GM18951 (cell line): Measurements from ENCODE around the gene CD8A.

Experiments
- POLR2A ChIP-seq: IDR thresholded peaks from 4 replicates; pipeline ENCODE4 v1.6.1; 2011; ENCODE audit warnings: mild to moderate bottlenecking; ENCODE audit not compliant: insufficient read length, insufficient read depth; ENCODE audit errors: extremely low read depth
- in situ Hi-C: fragments of 300-500 bp; cut with MboI; formaldehyde crosslinking; loops from one replicate; pipeline ENCODE4 v1.12.0; 2022; ENCODE audit warnings: low sequenced_read_pairs, mixed read lengths, inconsistent platforms; ENCODE audit not compliant: unreplicated experiment

CD8A gene

GRCh38 chr2:86793752-86794151 lies 3.0 kb upstream of the CD8A start:
- in situ Hi-C loops = no loop called here
- no peak for TF ChIP-seq POLR2A

DNA sequence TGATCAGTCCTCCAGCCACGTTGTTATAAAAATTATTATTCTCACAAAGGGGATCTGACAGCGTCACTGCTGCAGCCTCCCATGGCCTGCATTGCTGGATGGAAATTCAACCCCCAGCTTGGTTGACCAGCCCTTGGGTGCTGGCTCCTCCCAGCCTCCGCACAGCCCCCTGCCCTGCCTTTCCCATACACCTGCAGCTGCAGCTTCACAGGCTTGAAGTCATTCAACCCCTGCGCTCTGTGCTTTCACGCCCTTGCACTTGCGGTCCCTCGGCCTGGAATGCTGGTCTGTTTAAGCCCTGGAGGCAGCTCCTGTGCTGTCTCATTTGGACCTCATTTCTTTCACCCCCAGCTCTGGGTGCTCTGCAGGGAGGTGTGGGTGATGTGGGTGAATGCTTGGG lies 860 bp upstream of the CD8A start:
- TF ChIP-seq POLR2A = no peak
- in situ Hi-C loops = no loop called here

- in situ Hi-C loops = no loop called here
- TF ChIP-seq POLR2A = no peak
Measured at GRCh38 chr2:86790134-86790675, 508 bp downstream of the CD8A start.

GRCh38 chr2:86789687-86790133 lies 1.0 kb downstream of the CD8A start:
- TF ChIP-seq POLR2A = no peak
- in situ Hi-C loops = no loop called here

DNA sequence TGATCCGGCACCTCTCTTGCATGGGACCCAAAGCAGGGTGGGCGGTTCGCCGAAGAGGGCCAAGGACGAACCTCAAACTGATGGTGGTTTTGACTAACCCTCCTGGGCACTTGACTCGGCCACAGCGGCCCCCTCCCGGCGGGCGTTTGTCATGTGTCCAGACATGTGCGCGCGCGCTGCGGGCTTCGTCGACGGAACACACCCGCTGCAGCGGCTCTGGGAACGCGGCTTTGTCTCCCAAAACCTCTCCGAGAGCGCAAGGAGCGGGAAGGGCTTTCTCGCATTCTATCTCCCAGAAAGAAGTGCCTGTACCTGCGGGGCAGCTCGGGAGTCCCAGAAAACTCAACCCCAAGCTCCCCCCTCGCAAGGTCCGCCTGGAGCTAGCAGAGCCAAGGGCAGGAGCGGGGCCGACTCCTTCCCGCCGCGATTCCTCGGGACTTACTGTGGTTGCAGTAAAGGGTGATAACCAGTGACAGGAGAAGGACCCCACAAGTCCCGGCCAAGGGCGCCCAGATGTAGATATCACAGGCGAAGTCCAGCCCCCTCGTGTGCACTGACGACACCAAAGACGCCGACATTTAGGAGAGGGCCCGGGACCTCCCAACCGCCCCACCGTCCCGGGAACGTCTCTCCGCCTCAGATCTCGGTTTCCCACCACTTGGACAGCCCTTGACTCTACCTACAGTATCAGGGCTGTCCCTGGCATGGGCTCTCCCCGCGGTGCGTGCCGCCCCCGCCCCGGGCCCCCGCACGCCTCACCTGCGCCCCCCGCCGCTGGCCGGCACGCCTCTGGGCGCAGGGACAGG lies 1.6 kb downstream of the CD8A start:
- TF ChIP-seq POLR2A = no peak
- in situ Hi-C loops = no loop called here

- TF ChIP-seq POLR2A = no peak
- in situ Hi-C loops = no loop called here
Measured at GRCh38 chr2:86788165-86788564, 2.5 kb downstream of the CD8A start.

DNA sequence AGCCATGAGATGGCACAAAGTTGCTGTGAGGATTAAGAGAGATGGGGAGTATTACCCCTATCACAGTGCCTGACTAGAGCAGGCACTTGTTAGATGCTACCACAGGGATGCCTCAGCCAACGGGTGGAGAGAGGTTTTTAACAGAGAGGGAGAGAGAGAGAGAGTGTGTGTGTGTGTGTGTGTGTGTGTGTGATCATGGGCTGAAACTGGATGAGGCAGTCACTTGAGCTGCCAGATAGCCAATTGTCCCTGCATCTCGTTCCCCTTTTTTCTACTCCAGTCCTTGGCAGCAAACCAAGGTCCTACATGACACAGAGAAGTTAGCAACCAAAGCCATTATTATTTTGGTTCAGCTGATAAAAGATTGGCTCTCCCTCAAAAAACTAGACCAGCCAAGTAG lies 3.0 kb downstream of the CD8A start:
- in situ Hi-C loops = no loop called here
- TF ChIP-seq POLR2A = no peak

DNA sequence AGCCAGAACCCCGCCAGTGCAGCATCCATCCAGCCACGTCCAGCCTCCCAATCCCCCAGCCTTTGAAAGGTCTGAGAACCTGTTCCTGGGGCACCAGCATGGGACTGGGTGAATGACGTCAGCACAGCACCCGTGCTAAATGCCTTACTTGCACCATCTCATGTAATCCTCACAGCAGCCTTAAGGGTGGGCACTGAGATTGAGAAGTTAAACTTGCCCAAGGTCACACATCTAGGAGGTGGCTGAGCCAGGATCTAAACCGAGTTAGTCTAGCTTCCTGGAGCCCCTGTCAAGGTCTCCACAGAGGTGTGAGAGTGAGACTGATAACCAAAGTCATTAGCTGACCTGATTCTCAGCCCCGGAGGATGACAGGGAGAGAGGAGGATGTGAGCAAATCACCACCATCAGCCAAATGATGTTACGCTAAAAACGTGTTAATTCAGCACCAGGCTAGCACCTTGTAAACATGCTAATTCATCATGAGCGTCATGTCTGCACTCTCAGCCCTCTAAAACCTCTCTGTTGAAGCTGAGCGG lies 4.6 kb downstream of the CD8A start:
- TF ChIP-seq POLR2A = no peak
- in situ Hi-C loops = no loop called here

DNA sequence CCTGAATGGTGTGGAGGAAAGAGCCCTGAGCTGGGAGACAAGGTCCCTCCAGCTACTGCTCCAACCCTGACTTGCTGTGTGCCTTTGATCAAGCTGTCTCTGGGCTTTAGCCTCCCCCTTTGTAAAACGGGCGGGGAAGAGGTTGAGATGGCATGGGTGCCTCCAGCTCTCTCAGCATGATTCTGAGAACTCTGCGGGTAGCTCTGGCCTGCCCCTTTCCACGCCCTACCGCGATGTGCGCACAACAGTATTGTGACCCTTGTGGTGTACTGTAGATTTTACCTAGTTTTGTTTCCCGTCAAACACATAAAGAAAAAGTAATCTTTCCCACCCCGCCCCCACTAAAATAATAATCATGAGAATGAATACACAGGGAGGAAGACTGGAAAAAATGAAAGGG lies 5.3 kb downstream of the CD8A start:
- in situ Hi-C loops = no loop called here
- TF ChIP-seq POLR2A = no peak

- no peak for TF ChIP-seq POLR2A
- in situ Hi-C loops = no loop called here
Measured at GRCh38 chr2:86783615-86784339, 6.9 kb downstream of the CD8A start.

DNA sequence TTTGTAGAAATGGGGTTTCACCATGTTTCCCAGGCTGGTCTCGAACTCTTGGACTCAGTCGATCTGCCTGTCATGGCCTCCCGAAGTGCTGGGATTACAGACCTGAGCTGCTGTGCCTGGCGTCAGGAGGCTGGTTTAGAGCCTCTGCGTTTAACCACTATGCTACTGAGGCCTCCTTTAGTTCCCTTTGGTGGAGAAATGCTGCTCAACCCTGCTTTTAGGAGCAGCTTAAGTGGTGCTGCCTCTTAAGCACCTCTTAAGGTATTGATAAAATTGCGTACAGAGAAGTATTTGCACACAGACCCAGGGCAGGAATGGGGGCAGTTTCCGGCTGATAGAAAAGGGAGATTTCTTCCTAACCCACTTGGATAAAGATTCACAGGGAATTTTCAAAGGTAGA lies 8.0 kb downstream of the CD8A start:
- no peak for TF ChIP-seq POLR2A
- in situ Hi-C loops = no loop called here

DNA sequence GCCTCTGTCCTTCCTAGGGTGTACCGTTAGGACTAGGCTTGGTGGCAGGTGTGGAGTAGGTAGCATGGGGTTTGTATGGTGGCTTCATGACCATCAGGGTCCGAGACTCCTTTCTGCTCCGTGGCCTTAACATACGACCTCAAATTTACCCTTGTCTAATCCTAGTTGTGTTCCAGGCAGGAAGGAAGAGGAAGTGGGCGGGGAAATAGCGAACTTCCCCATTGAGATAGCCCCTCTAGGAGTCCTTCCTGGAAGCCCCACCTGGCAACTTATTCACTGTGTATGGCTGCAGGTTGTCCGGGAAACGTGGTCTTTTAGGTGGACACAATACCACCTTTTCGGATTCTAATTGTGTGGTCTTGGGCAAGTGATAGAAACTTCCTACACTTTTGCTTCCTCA lies 9.3 kb downstream of the CD8A start:
- TF ChIP-seq POLR2A = no peak
- in situ Hi-C loops = no loop called here

DNA sequence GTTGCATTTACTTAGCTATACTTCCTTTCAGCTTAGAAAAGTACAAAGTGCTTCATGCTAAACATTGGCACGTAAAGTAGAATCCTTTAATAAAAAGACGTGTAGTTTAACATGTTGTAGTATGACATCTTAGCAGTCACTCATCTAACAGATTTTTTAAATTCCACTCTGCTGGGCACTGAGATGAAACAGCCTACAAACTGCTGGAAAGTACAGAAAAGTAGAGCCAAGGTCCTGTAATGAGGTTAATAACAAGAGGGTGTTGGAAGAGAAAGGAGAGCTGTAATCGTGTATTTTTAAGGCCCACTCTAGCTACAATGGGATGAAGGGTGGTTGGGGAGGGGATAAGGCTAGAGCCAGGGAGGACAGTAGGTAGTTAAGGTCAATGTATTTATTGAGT lies 10.7 kb downstream of the CD8A start:
- in situ Hi-C loops = no loop called here
- no peak for TF ChIP-seq POLR2A

GRCh38 chr2:86778957-86779356 lies 11.8 kb downstream of the CD8A start:
- no peak for TF ChIP-seq POLR2A
- in situ Hi-C loops = no loop called here

- no peak for TF ChIP-seq POLR2A
- in situ Hi-C loops = no loop called here
Measured at GRCh38 chr2:86776532-86776931, 14.2 kb downstream of the CD8A start.
